NCI-H2227 (cell line): ENCODE measurements around the gene NTNG1.
"Not testable (repeated sequence)": the region's sequence is repeated elsewhere in the genome, so short reads cannot be mapped to it uniquely, and the experiment has no call there.

Experiments used
- DNase-seq: peaks from one replicate; lab custom pipeline; 2025; ENCODE audit not compliant: unreplicated experiment; lab: John Stamatoyannopoulos, UW

Gene NTNG1

DNA sequence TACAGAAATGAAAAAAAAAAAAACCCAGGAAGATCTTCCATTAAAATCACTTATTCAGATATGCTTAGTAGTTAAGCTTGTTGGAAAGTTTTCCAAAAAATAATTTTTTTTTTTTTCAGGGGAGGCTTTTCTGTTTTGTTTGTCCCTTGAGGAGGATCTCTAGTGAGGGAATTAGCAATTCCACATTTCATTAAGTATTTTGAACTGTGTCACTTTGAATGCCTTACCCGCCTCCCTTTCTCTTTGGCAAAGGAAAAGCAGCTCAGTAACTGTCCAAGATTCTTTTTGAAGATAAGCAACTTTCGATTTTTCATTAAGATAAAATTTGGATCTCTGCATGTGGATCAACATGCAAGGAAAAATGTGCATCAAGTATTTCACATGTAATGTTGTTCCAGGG lies 1.8 kb downstream of the NTNG1 start:
- DNase-seq = no peak

DNA sequence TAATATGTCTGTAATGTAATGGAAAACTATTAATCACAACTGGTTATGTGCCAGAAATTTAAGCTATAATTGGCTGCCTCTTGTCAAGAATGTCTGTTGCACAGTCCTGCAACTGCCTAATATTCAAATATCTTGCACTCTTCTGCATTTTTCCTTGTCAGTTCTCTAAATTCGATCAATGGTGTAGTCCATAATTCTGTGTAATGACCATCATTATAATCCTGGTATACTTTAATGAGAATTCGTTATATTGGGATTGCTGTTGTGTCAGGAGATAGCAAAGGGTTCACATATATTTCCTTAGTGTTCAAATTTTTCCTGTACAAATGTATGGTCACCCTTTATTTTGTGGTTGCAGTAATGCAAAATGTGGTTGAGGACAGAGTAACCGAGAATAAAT lies 4.8 kb downstream of the NTNG1 start:
- no peak for DNase-seq

DNA sequence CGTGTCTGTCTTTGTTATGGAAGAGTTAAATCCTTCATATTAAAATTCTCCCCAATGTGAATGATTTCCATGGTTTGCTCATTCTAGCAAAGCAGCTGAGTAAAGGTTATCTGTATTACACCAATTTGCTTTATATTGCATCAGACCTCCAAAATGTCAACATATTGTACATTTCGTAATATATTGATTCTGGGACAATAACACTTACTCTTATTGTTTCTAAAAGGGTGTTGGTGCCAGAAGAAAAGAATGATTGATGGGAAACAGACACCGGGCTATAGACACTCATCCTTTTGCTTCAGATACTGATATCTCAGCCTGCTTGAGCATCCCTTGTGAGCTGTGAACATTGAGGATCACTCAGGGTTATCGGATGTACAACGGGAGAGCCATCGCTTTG lies 7.0 kb downstream of the NTNG1 start:
- DNase-seq = no peak

DNA sequence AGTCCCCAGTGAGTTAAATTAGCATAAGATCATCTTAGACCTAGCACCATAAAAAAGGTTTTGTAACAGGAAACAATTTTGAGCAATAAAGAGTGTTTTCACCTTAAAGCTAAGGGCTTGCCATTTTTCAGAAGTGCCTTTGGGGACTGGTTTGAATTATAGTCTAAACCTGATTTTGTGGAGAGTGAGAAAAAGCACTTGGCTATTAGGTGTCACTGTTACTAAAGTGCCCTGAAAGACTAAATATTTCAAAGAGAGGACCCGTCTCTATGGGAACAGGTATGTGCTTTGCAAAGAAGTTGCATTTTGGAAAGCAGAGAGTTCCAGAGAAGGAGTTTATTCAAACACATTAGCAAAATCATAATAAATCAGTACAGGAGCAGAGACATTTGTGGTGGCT lies 9.1 kb downstream of the NTNG1 start:
- DNase-seq = no peak

DNA sequence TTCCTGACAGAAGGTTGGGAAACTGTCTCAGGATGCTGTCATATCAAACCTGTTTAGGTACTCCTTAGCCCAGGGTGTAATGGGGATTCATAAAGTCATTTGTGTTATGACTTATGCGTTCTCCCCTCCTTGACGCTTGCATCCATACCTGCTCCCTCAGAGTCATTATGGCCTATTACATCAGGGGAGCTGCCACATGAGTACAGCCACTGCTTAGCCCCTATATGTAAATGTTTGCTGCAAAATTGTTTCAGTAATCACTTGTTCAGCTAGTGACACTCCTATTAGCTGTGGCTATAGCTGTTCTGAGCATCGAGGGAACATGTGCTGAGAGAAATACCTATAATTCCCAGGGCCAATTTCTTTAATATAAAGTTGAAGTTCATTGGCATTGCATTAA lies 10.5 kb downstream of the NTNG1 start:
- no peak for DNase-seq

DNA sequence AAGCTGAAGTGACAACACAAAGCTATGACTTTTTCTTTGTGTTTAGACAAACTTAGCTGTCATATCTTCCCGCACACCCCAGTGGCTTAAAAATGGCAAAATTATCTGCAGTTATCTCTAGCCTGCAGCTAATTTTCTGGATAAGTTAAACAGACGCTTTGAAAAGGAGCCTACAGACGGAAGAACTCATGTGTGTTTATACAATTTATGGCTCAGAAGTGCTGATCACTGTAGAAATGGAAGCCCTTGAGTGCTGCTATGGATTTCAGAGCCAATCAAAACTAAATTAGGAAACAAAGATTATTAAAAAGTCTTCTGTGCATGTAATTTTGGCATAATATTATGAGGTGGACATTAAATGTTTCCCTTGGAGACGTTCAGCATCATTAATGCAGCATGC lies 11.6 kb downstream of the NTNG1 start:
- no peak for DNase-seq

DNA sequence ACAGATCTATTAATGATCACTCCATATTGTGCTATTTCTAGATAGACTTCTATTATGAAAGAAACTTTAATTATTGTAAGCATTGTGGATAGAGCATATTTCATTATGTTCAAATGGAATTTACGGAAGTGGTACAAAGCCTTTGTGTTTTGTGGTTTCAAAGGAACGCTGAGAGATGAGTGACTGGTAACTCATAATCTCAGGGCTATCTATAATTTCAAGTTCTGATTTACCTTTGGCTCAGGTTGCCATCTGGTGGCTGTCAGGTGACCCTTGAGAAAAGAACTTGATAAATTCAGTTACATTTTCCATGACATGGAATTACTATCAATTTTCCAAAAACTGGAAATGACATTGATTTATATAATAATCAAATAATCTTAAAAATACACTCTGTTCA lies 12.2 kb downstream of the NTNG1 start:
- no peak for DNase-seq

DNA sequence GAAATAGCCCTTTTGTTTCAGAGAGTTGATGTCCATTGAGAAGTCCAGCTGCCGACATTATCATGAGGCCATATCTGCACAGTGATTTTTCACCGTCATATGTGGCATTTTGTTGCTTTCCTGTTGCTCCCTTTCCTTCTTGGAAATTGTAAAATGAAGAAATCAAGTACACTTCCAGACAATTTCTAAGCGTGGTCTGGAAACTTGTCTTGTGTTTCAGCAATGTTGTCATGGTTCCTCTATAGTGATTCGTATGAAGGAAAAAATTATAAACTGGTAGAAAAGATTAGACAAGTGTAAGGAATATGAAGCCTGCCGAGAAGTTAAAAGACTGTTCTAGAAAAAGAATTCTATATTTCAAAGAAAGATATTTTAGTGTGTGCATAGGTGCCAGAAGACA lies 17.7 kb downstream of the NTNG1 start:
- no peak for DNase-seq

DNA sequence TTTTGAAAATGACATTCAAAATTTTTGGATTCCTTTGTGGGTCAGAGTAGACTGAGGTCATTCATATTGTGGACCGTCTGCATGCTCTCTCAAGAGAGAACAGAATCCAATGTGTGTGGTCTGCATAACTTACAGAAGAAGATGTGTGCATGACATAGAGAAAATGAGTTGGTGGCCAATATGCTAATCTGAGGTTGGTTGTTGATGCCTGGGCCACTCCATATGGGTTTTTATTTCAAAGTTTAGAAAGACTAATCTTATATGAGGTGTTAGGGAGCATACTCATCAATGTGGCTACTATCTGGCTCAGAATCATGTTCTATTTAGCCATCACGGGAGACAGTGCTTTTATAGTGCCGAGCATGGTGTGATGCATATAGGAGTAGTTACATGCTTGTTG lies 18.2 kb downstream of the NTNG1 start:
- no peak for DNase-seq

DNA sequence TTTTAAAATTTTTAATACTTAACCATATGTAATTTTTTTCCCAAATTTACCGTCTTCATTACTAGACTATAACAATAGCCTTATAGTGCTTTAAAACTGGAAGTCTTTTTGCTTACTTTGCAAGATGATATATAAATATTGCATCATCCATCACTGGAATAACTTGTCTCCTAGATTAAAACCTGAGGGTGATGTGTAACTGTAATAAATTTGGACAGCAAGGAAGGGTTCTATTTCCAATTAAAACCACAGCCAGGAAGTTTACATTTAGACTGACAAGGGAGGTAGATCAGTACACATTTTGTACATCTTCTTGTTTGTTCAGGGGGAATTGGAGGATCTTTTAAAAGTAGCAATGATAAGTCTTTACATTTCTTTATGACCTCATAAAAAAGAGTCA lies 21.9 kb downstream of the NTNG1 start:
- DNase-seq = no peak

DNA sequence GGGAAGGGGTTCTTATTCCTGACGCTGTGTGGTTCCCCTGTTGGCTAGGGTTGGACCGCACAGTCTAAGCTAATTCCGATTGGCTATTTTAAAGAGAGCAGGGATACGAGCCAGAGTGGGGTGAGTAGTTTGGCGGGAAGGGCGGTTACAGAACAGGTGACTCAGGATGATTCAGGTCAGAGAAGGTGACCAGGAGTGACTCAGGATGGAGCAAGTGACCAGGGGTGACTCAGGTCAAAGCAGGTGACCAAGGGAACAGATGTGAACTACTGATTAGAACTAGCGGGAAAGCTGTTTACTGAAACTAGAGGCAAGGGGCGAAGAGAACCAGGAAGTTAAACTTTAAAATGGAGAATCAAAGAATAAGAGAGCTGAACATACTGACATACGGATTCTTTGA lies 24.1 kb downstream of the NTNG1 start:
- not testable (repeated sequence) for DNase-seq

DNA sequence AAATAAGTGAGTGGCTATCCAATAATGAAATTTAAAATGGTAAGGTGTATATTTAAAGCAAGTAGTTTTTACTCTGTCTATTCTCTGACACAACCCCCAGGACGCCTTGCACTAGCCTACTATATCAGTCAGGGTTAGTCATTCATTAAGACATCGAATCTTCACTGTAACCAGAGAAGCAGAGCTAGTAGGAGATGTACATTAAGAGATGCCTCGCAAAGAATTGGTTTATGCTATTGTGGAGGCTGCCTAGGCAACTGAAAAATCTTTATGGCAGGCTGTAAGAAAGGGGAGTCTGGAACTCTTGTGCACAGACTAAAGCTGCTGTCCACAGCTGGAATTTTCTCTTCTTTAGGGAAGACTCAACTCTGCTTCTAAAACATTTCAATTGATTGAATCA lies 28.8 kb downstream of the NTNG1 start:
- no peak for DNase-seq

DNA sequence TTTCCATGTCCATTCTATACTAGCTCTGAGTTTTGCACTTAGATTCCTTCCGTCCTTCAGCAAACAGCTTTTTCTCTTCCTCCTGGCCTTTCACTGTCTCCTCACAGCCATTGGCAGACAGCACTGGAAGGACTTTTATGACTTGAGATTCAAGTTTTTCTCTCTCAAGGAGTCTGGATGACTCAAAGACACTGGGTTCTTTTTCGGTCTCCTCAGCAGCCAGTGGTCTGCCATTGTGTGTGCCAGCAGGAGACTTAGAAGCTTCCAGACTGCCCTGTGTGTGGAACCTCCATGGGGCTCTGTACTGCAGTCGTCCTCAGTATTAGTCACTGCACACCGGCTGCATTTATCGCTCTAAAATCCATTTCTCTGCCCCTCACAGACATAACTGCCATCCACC lies 30.5 kb downstream of the NTNG1 start:
- DNase-seq = no peak

DNA sequence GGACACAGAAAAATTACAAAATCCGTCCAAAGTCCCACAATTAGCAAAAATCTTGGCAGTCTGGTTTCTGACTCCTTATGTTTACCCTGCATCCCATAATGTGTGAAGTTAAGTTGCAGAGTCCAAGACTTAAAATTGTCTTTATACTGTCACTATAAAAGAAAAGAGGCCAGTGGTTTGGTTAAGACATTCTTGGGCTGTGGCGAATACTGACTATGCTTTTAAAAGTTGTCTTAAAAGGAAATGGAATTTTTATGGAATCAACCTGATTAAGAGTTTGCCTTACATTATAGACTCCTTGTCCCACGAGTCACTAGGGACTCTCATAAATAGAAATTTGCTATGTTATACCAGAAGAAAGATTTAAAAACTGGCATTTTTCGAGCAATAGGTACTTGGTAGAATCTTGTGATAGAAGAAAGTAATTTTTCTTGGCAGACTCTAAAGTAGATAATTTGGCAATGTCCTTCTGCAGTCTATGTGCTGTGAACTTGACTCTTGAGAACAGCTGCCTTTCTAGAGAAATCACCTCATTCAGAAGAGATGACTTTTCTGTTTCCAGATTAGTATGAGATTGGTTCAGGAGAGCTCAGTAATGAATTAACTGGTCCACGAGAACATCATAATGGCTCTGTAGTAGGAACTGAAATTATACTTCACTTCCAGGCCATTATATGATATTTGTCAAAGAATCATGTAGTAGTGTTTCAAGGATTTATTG lies 31.8 kb downstream of the NTNG1 start:
- DNase-seq = no peak

DNA sequence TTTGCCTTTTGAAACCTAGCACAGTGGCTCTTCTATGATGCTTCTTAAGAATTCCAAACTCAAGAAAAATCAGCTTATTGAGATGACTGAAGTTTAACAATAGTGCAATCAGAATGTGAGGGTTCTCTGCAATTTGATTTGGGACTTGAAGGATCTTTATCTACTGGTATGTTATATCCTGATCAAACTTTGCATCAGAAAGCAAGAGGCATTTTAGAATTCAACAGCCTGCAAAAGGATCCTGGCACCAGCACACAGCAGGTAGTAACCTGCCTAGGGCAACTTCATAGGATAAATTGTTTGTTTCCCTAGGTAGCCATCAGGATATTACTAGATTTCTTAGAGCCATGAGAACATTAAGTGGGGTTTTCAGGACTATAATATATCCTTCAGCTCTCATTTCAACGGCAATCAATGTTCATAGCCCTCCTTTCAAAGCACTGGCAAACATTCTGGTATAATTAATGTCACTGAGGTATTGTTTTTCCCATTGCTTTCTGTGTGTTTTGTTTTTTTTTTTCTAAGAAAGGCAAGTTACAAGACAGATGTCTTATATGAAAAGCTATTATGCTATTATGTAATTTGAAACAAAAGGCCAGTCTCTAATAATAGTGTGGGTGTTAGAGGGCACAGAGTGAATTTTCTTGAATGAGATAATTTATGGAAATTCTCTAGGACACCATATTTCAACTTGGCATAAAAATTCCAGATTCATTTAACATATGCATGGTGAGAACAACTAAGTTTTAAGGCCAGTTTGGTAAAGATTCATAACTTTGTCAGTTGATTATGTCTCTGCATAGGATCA lies 34.5 kb downstream of the NTNG1 start:
- DNase-seq = peak; percentile 57

DNA sequence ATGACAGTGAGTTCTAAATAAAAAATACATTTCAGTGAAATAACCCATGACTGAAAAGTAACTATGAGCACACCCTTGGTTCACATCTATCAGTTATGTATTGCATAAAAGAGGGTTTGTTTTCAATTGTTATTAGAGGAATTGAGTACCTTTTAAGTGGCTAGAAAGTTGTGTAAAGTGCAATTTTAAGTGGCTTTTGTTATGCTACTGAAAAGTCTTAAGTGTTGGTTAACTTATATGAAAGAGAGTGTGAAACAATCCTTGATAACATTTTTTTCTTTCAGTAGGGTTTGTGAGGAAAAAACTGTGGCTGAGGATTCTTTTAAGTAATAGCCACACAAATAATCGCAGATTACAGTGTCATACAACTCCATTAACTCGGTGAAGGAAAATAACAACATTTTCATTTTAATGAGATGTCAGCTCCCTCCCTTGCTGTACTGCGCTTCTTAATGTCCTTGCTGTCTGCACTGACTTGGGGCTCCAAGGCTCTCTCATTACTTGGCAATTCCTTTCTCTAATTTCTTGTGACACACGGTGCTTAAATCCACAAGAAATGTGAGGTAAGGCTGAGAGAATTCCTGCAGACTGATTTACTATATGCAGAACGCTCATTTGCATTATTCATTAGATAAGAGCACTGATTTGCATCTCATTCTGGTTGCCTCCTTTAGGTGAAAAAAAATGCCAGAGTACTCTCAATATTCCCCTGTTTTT lies 40.6 kb downstream of the NTNG1 start:
- DNase-seq = no peak

DNA sequence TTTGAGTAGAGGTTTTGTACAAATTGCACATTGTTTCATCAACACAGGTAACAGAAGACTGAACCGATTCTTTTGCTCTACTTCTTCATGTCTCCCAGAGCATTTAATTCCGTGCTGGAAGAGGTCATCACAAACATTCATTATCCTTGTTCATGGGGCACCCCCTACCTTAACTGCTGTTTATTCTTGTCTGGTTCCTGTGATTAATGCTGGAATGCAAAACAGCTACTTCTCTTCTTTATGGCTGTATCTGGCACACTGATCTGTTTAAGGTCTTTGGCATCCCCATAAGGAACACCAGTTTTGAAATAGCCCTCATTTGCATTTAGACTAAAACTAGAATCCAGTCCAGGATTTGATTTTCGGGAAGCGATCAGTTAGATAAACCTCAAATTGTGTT lies 42.2 kb downstream of the NTNG1 start:
- no peak for DNase-seq

DNA sequence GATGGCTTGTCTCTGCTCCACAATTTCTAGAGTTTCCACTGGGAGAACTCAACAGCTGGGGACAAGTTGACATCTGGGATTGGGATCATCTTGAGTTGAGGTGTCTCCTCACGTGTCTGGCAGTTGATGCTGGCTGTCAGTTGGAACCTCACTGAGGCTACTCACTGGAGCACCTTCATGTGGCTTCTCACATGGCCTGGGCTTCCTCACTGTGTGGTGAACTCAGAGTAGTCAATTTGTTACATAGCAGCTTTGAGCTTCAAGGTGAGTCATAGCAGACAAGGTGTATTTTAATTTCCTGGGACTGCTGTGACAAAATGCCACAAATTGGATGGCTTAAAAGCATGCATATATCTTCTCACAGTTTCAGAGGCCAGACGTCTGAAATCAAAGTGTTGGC lies 44.0 kb downstream of the NTNG1 start:
- no peak for DNase-seq

DNA sequence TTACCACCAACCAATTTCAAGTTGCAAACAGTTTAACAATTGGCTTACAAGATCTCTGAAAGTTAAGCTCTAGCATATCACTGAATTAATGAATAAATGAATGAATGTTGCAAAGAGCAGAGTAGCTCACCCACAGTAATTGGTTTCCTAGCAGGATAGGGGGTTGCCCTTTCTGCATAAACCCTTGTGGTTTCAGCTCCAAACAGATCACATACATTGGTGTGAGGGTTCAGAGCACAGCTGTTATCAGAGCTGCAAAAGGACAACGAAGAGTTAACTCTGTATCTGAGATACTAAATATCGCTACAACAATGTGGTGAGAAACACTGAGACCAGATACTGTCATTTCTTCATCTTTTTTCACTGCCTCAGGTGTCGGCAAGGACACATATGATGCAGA lies 46.6 kb downstream of the NTNG1 start:
- no peak for DNase-seq

DNA sequence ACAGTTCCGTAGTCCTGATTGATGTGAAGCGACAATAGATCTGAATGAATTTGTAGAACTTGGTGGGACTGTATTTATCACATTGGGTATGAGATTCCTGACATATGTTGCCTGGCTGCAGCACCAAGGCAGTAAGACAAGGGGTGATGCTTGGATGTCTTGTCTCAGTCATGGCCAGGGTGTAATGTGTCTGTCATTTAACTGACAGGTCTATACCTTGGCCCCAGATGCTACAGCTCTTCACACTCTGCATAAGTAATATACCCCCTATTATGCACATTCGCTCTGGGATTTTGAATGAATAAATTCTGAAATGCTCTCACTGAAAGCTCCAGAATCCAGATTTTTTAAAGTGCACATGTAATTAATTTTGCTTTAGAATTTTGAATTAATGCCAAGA lies 47.3 kb downstream of the NTNG1 start:
- no peak for DNase-seq

DNA sequence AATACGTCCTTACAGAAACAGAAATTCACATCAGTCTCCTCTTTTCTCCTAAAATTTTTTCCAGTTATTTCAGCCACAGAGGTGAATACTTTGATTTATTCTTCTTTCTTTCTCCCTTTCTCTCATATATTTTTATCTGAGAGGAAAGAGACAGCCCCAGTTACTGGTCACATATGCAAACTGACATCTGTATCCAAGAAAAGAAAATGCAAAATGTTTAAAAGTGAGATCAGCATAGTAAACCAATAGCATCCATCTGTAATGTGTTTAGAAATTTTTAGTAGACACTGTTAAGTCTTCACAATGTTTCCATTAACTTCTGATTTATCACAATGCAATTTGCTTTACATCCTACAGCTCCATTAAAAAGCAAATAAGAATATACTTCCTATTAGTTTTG lies 53.5 kb downstream of the NTNG1 start:
- no peak for DNase-seq

DNA sequence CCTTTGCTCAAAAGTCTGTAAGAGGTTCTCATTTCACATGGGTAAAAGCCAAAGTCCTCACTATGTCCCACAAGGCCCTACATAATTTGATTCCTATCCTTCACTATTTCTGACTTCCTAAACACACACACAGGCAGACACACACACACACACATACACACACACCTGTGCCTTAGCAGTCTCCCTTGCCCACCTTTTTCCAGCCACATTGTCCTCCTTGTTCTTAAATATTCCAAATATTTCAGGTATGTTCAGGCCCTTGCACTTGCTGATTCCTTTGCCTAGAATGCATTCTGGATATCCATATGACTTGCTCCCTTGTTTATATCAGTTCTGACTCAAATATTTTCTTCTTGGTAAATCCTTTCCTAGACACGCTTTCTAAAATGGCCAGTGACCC lies 54.6 kb downstream of the NTNG1 start:
- no peak for DNase-seq
